ENCODE data around the gene SPDYE17. TPM values are rescaled to one million over a fixed set of nuclear protein-coding genes. Genes with fewer than 3 reads are reported as not detected.
"Not testable (repeated sequence)": the region's sequence is repeated elsewhere in the genome, so short reads cannot be mapped to it uniquely, and the experiment has no call there.

SPDYE17 gene
- total RNA-seq, 2 donors from 2014 or later: not detected

DNA sequence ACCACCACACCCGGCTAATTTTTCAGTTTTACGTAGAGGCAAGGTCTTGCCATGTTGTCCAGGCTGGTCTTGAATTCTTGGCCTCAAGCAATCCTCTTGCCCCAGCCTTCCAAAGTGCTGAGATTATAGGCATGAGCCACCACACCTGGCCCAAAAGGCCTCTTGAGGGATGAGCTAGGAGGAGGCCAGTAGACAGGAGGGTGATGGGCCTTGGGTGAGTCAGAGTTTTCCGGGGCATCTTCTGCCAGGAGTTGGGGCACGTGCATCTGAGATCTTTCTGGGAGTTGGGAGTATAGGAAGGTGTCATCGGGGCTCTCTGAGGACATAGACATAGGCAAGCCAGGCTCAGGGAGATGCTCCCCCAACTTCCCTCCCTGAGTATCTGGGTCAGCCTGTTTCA, 48.8 kb downstream of the SPDYE17 start:
- H3K9me3 Mint-ChIP-seq, H3K27ac Mint-ChIP-seq, ATAC-seq, H3K36me3 Mint-ChIP-seq: not testable (repeated sequence)
- peak in 1 of 2 donors; percentile 47 for DNase-seq (ENCODE audit: low spot score in 2 of 2)

DNA sequence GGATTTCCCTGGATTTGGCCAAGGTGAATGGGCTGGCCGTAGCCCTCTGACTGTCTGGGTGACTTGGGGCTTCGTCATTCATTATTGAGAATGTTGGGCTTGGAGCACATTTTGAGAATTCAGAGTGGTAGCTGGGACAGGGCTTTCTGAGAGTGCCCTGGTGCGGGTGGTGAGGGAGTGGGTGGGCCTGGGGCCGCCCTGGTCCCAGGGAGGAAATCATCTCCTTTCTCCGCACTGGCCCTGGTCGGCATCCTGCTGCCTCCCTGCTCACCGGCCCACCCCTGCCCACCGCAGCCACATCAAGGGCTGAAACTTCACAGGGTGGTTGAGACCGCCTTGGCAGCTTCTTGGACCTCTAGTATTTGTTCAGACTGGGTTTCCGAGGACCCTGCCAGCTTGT, 49.7 kb downstream of the SPDYE17 start:
- H3K36me3 Mint-ChIP-seq; H3K27ac Mint-ChIP-seq; DNase-seq (ENCODE audit: low spot score in 2 of 2); H3K9me3 Mint-ChIP-seq; ATAC-seq: not testable (repeated sequence)

DNA sequence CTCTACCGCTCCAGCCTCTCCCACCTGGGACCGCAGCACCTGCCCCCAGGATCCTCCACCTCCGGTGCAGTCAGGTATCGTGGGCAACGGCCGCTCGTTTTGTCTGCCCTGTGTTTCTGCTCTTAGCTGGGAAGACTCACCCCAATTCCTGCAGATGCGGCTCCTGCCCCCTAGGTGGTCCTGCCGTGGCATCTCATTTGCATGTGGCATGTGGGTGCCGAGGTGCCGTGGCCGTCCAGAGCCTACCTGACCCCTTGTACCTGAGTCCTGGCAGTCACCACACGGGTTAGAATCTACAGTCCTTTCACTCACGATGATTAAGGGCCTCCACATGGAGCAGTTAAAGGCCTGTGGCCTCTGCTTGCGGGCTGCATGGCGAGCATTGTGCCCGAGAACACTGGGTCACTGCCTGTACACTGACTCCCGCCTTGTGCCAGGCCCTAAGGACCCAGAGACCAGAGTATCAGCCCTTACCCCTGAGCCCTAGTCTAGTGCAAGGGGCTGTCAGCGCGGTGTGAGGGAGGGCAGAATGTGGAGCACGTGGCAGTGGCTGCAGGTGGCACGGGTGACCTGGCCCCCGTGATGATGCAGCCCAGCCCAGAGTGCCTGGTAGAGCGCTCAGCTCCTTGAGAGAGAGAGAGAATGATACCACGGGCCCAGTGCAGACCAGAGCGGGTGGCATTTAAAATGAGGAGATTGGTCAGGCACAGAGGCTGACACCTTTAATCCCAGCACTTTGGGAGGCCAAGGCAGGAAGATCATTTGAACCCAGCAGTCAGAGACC, 50.8 kb downstream of the SPDYE17 start:
- ATAC-seq; H3K9me3 Mint-ChIP-seq; DNase-seq (ENCODE audit: low spot score in 2 of 2); H3K36me3 Mint-ChIP-seq: not testable (repeated sequence)
- peak overlapping the region in 1 of 2 donors; percentile 56 for H3K27ac Mint-ChIP-seq

DNA sequence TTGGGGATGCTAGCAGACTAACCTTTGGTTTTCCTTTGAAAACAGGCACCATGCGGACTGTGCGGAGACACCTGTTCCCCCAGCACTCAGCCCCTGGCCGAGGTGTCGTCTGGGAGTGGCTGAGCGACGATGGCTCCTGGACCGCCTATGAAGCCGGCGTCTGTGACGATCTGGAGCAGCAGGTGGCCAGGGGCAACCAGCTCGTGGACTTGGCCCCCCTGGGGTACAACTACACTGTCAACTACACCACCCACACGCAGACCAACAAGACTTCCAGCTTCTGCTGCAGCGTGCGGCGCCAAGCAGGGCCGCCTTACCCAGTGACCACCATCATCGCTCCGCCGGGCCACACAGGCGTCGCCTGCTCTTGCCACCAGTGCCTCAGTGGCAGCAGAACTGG, 51.6 kb downstream of the SPDYE17 start:
- not testable (repeated sequence) for H3K36me3 Mint-ChIP-seq; H3K9me3 Mint-ChIP-seq; ATAC-seq; DNase-seq (ENCODE audit: low spot score in 2 of 2); H3K27ac Mint-ChIP-seq

DNA sequence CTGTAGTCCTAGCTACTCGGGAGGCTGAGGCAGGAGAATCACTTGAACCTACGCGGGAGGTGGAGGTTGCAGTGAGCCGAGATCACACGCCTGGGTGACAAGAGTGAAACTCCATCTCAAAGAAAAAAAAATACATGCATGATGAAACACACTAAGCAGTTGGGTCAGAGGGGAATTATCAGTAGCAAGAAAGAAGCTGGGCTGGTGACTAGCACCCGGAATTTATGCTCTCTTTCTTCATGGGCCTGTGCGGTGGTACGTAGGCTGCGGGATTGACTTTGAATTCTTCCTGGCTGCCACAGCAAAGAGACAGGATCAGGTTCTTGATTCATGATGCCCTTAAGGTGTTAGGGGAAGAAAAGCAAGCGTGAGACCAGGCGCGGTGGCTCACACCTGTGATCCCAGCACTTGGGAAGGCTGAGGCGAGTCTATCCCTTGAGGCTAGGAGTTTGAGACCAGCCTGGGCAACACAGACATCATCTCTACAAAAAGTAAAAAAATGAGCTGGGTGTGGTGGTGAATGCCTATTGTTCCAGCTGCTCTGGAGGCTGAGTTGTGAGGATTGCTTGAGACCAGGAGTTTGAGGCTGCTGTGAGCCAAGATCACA, 54.3 kb downstream of the SPDYE17 start:
- not testable (repeated sequence) for H3K9me3 Mint-ChIP-seq; H3K36me3 Mint-ChIP-seq; DNase-seq (ENCODE audit: low spot score in 2 of 2); H3K27ac Mint-ChIP-seq; ATAC-seq

DNA sequence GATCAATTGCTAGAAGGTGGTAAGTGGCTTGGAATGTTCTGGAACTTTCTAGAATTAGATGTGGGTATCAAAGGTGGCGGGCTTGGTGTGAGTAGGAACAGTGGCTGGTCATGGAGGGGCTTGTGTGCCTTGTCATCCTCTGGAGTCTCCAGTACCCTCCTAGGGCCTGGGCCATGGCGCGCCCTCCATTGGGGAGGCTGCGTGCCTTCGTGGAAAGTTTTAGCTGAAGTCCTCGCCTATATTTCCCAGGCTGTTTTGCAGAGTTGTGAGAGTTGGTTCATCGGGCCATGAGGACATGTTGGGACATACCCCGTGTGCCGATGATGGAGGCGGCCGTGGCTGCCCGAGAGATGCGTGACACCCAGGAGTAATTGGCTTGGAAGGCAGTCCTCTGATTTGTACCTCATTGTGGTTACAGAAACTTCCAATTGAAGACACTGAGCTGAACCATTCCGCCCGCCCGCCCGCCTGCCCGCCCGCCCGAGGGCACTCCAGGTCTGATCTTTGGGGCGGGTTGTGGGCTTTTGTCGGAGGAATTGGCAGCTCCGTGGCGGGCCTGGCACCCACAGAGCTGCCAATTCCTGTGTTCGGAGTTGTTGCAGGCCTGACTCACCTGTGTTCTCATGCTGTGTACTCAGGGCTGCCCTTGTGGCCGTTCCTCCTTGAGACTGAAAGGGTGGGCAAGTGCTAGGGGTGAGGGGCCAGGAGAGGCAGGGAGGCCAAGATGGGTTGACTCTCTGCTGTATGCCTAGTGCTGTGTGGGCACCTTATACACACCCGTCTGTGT, 57.2 kb downstream of the SPDYE17 start:
- not testable (repeated sequence) for H3K36me3 Mint-ChIP-seq; ATAC-seq; DNase-seq (ENCODE audit: low spot score in 2 of 2); H3K9me3 Mint-ChIP-seq
- H3K27ac Mint-ChIP-seq: peak overlapping the region in 1 of 2 donors; percentile 55

DNA sequence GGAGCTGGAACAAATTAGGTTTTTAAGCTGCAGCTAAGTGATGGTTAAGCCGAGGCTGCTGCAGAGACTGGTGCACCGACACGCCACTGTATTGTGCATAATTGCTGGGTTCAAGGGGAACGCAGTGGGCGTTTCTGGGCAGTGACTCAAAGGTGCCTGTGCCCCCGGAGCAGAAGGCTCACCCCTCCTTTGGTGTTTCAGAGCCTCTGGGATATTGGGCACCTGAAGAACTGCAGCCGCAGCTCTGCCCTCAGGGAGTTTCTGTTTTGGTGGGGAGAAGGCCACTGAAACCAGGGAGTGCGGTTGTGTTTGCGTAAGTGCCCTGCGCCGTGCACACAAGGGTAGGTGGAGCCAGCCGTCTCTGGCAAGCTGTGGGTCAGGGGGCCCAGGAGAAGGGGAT, 57.8 kb downstream of the SPDYE17 start:
- not testable (repeated sequence) for H3K9me3 Mint-ChIP-seq; ATAC-seq; H3K36me3 Mint-ChIP-seq; DNase-seq (ENCODE audit: low spot score in 2 of 2)
- H3K27ac Mint-ChIP-seq: peak overlapping the region in 1 of 2 donors; percentile 55

DNA sequence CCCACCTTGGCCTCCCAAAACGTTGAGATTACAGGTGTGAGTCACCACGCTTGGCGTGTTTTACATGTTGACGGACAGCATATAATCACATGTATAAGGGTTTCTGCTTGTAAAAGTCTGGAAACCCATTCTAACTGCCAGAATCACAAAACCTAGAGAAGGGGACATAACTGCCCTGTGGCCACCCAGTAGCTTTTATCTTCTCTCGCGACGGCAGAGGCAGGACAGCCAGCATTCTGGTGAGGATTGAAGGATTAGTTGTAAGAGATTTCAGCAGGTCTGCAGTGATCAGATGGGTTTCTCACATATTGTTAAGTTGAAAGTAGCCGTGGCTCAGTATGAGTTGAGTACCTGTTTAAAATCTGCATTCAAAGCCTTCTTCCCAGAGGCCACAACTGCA, 59.8 kb downstream of the SPDYE17 start:
- not testable (repeated sequence) for H3K27ac Mint-ChIP-seq; H3K36me3 Mint-ChIP-seq; ATAC-seq; DNase-seq (ENCODE audit: low spot score in 2 of 2); H3K9me3 Mint-ChIP-seq

Other genes with a start within 250 kb of the SPDYE17 start
- under 1 TPM; 0.36 to 0.68 TPM for gene SPDYE18, start 30.2 kb upstream of the SPDYE17 start, total RNA-seq
- gene CCDC146, start 90.3 kb upstream of the SPDYE17 start, total RNA-seq: 1 to 10 TPM; 1.4 to 2.6 TPM
- gene FGL2, start 167.5 kb upstream of the SPDYE17 start, total RNA-seq: under 1 TPM in 1 of 2 donors, not detected in 1; 0.14 TPM

Data from activated naive CD4-positive, alpha-beta T cell treated with anti-CD3 and anti-CD28 coated beads, Interleukin-2, amount 50 U/mL, for 72 hours (primary cell).